NCI-H226 (cell line): ENCODE data around the gene MBLAC1.

Experiments used
- DNase-seq: peaks from one replicate; pipeline ENCODE4 v3.0.0-alpha.2; 2015

Gene MBLAC1

DNA sequence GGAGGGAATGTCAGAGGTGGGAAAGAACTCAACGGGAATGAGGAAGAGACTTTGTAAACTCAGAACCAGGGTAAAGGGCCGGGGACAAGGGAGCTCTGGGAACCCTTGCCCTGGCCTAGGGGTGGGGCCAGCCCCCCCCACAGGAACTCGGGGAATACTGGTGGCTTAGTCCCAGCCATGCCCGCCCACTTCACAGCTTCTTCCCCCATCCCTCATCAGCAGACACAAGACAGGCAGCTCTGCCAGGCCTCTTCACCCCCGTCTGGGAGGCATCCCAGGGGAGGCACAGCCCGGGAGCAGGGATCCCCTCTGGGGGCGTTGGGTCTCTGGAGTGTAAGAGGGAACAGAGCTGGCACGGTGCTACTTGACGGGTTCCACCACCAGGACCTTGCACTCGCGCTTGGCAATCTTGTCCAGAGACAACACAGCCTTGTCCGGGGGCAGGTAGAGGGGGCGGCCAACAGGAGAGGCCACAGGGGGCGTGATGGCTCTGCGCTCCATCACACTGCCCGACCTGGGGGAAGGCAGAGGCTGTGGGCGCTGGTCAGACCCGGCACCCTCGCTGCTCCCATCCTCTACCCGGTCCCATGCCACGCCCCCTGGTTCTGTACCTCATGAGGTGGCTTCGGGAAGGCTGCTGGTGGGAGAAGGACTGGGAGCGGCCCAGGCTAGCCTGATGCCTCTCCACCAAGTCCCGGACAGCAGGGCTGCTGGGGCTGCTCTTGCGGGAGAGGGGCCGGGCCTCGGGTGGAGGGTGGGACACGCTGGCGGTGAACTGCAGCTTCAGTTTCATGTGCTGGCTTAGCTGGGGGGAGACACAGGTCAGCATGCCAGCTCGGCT, 28.1 kb downstream of the MBLAC1 start:
- DNase-seq = no peak

DNA sequence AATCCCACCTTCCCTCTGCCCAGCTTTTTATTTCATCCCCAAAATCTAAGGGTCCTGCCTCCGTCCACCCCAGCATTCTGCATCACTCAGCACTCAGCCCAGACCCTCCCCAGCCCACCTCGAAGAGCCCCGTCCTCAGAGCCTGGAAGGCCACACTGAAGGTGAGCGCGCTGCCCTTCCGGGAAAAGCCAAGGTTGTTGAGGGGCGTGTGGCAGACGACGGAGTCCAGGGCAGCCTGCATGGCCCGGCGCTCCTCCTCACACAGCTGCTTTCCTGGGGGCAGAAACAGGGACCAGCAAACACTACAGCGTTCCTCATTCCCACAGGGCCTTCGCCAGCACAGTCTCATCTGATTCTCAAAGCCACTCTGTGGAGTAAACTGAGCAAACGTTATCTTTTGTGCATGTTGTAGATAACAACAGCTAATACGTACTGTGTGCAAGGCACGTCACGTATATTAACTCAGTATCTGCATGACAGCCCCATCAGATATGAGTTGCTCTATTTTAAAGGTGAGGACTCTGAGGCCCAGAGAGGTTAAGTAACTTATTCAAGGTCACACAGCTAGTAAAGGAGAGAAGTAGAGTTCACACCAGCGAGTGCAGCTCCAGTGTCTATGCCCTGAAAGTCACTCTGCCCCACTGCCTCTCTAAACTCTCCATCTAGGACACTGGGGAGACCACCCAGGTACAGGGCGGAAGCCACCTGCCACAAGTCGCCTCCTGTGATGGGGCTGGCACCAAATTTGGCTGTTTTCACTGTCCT, 29.0 kb downstream of the MBLAC1 start:
- no peak for DNase-seq

DNA sequence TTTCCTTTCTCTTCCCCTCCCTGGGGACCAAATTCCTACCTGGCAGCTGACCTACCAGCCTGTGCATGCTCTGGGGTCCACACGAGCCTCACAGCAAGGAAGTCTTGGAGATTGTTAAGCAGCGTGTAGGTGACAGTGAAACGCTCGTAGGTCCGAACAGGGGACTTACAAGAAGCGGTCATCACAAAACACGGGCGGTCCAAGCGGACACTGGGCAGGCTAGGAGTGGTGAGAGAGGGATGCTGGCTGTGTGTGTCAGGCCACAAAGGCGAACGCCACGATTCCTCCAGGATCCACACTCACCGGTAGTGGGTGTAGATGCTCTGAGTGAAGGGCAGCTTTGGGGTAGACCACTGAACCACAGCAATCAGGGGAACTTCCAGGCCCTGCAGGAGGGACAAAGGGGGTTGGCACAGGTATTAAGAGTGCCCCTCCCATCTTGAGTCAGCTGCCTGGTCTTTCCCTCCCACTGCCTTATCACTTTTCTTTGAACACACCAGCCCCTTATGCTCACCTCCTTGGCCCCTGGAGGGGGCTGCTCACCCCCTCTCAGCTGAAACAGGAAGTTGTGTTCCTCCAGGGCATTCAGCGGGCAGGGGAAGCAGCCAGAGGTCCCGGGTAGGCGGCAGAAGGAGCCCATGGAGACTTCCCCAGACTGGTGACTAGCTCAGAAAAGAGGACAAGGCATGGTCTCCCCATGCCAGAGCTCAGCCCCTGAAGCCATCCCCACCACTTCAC, 29.7 kb downstream of the MBLAC1 start:
- DNase-seq = no peak

DNA sequence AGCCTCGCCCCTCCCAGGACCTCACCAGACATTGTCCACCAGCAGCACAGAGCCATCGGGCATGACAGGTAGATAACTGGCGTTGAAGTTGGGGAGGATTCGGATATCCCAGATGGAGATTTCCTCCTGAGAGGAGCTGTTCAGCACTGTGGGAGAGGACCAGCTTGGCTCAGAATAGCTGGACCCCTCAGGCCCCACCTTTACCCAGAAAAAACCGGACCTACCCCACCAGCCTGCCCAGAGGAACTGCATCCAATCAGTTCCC, 30.2 kb downstream of the MBLAC1 start:
- no peak for DNase-seq

DNA sequence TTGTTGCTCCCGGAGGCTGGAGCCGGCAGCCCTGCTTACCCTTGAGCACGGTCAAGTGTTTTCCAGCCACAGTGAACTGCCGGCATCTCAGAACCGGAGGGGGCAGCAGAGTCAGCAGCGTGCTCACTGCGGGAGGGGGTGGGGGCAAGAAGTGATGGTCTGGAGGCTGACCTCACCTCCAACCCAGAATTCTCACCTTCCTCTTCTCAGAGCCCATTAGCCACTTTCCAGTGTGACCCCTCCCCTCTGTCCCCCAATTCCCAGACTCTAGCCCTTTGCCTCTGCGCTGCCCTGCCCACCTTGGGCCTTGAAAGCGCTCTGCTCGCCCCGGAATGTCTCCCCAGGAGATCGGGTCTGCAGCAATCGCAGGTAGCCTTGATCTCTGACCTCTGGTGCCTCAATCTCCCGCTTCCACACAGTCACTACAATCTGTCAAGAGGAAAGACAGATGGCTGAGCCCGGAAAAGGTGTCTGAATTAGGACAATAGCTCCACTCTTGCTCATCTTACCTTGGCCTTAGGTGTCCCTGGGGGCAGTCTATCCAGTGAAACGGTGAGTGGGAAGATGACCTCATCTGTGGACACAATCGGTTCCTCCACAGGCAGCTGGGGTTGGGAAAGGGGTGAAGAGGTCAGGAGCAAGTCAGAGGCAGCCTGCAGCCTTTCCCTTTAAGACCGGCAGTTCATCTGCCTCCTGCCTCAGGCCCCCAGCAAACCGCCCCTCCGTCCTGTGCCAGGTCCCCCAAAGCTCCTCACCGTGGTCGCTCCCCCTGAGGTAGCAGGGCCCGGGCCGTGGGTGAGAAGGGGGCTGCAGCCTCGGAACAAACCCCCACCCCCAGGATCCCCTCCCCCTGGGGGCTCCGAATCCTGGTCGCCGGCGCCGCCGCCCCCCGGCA, 30.8 kb downstream of the MBLAC1 start:
- peak; percentile 34 for DNase-seq

DNA sequence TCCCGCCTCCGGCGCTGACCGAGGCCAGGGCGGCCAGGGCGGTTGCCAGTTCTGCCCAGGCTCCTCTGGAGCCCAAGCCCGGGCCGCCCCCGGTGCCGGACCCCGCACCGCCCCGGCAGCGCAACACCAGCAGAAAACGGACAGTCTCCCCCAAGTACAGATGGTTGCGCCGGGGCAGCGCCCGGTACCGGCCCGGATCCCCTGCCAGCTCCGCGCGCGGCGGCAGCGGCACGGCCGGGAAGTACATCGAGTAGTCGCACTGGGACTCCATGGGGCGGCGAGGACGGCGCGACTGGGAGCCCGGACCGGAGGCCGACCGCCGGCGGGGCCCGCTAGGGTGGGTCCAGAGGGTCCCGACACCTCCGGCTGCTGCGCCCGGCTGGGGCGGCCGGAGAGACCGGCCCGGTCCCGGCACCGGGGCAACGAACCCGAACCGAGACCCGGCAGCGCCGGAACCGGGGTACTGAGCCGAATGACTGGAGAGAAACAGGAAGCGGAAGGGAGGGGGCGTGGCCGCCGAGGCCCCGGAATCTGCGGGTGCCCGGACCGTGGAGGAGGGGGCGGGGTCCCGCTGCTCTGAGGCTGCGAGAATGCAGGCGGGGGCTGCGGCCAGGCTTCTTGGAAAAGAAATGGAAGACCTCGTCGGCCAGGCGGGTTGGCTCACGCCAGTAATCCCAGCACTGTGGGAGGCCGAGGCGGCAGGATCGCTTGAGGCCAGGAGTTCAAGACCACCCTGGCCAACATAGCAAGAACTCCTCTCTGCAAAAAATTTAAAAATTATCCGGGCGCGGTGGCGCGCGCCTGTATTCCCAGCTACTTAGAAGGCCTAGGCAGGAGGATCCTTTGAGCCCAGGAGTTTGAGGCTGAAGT, 31.7 kb downstream of the MBLAC1 start, which contains the start of gene TRAPPC14:
TRAPPC14 (minus strand) TSS at position 495 of the 870 bp plus-strand sequence; CDS start at position 271, 224 bp downstream.
- DNase-seq = peak; percentile 90

DNA sequence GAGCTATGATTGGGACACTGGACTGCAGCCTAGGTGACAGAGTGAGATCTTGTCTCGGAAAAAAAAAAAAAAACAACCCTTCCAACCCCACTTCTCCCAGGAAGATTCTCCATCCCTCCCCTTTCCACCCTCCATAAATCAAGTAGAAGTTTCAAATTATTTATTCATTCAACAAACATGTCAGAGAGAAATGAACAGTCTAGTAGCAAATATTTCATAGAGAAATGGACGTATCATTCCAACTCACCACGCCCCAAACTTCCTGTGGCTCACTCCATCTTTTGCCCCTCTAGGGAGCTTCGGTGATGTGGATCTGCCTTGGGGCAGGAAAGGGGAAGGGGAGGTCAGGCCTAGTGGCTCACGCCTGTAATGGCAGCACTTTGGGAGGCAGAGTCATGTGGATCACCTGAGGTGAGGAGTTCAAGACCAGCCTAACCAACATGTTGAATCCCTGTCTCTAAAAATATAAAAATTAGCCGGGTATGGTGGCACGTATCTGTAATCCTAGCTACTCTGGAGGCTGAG, 32.4 kb downstream of the MBLAC1 start:
- DNase-seq = no peak

DNA sequence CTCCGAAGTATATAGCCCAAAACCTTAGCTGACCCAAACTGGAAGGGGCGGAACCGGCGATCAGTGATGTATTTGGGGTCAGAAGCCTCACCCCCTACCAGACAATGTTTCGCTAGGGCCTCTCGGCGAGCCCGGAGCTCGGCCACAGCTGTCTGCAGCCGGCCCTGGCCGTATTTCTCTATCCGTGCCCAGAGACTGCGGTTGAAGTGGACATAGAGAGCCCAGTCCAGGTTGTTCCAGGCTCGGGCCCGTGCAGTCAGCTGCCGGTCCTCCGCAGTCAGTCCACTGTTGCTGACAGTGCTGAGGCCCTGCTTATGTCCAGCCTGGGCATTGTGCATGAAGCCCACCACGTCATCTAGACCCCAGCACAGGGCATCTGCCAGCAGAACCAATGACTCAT, 33.3 kb downstream of the MBLAC1 start:
- no peak for DNase-seq

DNA sequence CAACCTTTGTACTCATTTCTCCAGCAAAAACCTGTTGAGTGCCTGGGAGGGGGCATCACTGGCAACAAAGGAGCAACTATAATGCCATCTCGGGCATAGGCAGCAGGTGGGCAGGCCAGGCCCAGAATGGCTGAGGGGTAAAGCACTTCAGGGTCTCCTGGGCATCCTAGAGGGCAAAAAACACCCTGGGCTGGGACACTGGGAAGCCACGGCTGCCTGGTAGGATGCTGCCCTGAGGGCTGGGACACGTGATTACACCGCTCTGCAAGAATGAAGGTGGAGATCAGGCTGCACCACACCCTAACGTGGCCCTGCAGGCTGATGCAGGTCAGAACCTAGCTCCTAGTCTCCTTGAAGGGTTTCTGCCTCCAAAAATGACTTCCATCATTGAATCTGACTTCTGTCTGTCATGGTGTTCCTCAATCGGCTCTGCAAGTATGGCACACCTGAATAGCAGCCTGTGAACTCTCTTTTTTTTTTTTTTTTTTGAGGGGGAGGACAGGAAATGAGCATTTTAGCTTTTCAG, 36.3 kb downstream of the MBLAC1 start:
- DNase-seq = peak; percentile 61

DNA sequence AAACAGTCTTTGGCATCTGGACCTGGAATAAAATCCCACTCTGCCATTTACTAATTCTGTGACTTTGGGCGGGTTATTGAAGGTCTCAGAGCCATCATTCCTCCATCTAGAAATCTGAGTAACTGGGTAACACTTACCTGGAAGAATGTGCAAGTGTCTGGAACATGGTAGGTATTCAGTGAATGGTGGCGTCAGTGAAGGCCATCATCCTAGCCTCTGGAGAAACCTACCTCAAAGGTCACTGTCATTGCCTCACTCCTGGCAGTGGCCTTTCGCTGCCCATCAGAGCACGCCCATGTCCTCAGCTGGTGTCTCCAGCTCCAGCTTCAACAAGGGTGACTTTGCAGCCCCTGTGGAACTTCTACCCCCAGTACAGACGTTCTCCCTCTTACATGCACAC, 37.1 kb downstream of the MBLAC1 start:
- no peak for DNase-seq

DNA sequence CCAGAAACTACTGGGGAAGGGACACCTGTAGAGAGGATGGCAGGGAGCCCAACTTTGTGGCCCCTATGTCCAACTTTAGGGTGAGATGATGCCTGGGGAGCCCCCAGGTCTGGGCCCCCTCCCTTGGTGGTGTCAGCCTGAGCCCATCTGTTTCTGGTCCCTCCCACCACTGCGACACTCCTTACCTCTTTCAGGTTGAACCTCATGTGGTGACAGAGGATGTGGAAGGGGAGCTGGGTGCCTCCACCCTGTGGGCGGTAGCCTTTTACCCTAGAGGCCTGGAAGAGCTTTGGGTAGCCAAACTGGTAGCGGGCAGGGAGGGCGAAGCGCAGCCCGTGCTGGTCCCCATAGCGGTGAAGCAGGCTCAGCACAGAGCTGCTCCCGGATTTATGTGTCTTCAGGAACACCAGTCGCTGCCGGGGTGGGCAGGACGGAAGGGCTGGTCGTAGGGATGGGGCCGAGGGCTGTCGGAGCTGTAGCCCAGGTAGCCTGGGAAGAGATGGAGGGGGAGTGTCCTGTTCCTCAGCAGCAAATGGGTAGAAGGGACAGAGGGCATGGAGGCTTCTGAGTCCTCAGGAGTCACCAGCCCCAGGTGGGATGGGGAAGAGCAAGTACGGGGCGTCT, 39.7 kb downstream of the MBLAC1 start:
- no peak for DNase-seq

DNA sequence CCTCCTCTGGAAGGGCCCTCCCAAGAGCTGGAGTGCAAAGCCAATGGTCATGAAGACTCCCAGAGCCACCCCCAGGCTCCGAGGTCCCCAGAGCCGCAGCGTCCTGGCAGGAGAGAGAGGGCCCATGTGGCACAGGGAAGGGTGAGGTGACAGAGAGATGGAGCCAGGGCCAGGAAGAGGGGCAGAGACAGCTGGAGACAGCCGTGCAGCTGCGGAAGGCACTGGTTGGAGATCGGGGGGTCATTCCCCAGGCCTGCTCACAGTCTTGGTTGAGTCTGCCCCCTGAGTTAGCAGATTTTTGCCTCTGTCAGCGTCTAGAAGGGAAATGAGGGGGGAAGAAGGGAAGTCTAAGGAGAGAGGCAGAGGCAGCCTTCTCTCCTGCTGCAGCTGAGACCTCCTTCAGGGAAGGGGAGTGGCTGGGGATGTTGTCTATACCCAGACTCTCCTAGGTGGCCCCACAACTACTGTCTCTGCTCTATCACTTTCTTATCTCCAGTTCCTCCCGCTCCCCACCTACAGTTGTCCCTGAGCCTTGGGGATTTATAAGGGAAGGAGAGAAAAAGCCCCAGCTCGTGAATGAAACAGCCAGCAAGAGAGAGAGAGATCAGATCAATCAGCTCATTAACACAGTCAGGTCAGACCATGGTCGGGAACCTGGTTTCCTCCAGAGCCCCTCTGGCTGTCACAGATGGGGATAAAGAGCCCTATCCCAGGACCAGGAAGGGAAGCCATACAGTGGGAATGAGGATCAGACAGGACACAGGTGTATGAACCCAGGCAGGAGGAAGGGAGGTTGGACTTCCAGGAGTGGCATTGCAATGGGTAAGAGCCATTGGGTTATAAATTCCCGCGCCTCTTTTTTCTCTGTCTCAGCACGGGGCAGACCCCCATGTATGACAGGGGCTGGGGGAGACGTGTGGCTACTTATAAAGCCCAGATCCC, 40.5 kb downstream of the MBLAC1 start:
- no peak for DNase-seq

DNA sequence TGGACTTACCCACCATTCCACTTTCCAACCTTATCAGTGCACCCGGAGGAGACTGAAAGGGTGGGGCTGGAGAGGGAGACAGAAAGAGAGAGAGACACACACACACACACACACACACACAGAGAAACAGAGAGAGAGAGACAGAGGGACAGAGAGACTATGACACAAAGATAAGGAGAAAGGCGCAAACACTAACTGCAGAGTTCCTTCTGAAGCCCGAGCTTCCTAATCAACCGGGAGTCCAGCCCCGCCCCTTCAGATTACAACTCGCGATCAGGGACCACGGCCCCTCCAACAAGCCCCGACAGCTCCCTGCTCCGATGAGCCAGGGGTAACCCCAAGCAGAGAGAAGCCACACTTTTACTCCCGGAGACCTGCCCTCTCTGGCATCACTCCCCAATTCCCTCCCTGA, 41.2 kb downstream of the MBLAC1 start:
- DNase-seq = no peak

DNA sequence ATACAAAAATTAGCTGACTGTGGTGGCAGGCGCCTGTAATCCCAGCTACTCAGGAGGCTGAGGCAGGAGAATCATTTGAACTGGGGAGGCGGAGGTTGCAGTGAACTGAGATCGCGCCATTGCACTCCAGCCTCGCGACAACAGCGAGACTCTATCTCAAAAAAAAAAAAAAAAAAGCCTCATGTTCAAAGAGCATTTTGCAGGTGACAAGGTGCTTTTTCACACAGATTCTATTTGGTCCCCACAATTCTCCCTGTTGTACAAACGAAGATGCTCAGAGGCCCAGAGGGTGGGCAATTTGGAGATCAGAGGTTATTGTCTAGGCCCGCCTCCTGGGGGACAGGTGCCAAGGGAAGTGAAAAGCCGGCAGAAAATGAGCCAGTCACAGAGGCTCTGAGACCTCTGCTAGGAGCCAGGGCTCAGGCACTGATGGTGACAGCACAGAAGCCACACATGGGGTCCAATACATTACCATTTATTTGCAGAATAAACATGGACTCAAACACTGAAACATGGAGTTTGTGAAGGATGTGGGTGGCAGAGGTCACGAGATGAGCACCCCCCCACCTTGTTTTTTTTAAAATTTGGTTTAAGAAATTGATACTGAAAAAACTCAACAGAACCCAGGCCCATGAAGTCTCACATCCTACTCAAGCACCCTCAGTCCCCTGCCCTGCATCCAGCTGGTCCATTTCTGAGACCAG, 42.5 kb downstream of the MBLAC1 start:
- no peak for DNase-seq

DNA sequence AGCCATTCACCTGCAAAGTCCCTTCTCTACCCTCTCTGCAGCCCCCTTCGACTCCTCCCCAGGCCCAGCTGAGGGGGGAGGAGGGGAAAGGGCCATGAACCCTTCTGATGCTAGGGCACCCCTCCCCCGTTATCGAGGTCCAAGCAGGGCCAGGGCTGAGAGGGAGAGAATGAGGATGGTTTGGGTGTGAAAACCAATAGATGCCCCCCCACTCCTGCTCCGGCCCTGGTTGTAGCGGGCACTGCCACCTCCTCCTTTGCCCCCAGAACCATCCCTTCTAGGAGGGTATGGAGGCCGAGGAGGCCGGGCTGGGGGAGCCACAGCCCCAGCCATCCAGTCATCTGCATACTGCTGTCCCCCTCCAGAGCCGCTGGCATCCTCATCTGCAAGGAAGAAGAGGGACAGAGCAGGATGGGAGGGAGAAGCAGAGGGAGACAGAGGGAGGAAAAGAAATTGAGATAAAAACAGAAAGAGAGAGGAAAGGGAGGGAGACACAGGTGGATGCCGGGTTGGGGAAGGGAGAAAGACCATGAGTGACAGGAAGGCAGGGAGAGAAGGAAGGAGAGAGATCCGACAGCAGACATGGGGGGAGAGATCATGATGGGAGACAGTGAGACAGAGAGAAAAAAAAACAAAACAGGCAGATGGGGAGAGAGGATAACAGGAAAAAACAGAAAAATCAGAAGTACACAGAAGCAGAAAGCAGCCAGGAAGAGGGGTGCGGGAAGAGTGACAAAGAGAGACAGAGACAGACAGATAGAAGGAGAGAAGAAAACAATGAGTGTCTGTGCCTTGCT, 43.5 kb downstream of the MBLAC1 start:
- DNase-seq = no peak

DNA sequence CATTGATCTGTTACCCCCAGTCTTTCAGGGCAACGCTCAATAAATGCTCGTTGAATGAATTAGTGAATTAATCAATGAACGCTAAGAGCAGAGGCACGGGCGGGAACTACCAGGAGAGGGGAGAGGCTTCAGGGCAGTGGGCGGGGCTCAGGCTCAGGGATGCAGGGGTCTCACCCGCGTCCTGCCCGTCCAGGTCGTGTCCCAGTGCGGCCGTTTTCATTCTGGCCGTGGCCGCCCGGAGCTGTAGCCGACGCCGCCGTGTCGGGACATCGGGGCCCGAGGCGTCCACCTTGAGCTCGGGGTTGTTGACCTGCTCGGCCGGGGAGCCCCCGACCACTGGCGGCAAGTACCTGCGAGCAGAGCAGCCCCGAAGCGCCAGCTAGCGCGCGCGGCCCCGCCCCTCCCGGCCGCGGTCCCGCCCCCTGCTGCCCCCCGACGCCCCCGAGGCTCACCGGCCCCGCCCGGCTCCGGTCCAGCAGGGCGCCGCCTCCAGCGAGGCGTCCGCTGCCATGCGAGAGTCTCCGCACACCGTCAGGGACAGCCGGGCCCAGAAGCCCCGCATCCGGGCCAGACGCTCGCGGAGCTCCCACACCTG, 44.4 kb downstream of the MBLAC1 start:
- DNase-seq = no peak

DNA sequence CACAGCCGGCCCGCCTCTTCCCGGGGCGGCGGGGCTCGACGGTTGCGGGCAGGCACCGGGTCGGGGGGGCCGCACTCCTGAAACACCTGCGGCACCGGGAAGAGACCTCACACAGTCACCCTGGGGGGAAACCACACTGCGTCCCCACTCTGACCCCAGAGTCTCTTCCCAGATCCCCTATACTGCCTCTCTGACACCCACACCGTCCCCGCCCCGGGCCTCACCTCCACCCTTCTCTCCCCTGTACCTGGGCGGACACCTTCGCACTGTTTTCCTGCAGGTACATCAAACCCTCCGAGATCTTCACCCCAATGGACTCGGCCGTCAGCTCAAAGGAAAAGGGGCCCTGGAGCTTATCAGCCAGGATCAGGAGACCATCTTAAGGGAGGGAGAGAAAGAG, 45.1 kb downstream of the MBLAC1 start:
- no peak for DNase-seq
